Osteoblast (primary cell): ENCODE data around the gene BCOR. TPM values are rescaled to one million over a fixed set of nuclear protein-coding genes. Genes with fewer than 3 reads are reported as not detected.

Source experiments
- DNase-seq: peaks from one replicate; pipeline ENCODE4 v3.0.0; 2011; ENCODE audit warnings: low spot score, mixed read lengths; ENCODE audit not compliant: insufficient read length; ENCODE audit errors: missing footprints
- H2AFZ ChIP-seq: 2 replicates; pipeline ENCODE4 v1.6.0; 2011; ENCODE audit warnings: mild to moderate bottlenecking, low read length
- H3K27ac ChIP-seq: 2 replicates; pipeline ENCODE4 v1.5.1; 2011; ENCODE audit warnings: mild to moderate bottlenecking, low read depth, low read length, moderate library complexity
- H3K27me3 ChIP-seq: 2 replicates; pipeline ENCODE4 v1.6.0; 2012; ENCODE audit warnings: mild to moderate bottlenecking, control low read depth, inconsistent platforms, low read length, moderate library complexity; ENCODE audit not compliant: insufficient read depth
- H3K36me3 ChIP-seq: 2 replicates; pipeline ENCODE4 v1.5.1; 2011; ENCODE audit warnings: mild to moderate bottlenecking, low read length, control low read depth, moderate library complexity; ENCODE audit not compliant: insufficient read depth
- H3K4me1 ChIP-seq: 2 replicates; pipeline ENCODE4 v1.5.1; 2011; ENCODE audit warnings: mild to moderate bottlenecking, low read length, control low read depth, moderate library complexity; ENCODE audit not compliant: insufficient read depth
- H3K4me2 ChIP-seq: 2 replicates; pipeline ENCODE4 v1.6.0; 2011; ENCODE audit warnings: mild to moderate bottlenecking, low read length; ENCODE audit not compliant: insufficient read depth
- H3K4me3 ChIP-seq: fragments of 200-600 bp; sonication (generic); 3 replicates; pipeline ENCODE4 v1.5.1; 2012; ENCODE audit warnings: mild to moderate bottlenecking, low read length, inconsistent platforms; ENCODE audit not compliant: insufficient read depth
- H3K79me2 ChIP-seq: 2 replicates; pipeline ENCODE4 v1.6.0; 2012; ENCODE audit warnings: mild to moderate bottlenecking, low read length, control low read depth, inconsistent platforms; ENCODE audit not compliant: insufficient read depth
- H3K9me3 ChIP-seq: 2 replicates; pipeline ENCODE4 v1.5.1; 2011; ENCODE audit warnings: low read depth, low read length, control low read depth
- H4K20me1 ChIP-seq: 2 replicates; pipeline ENCODE4 v1.6.0; 2012; ENCODE audit warnings: mild to moderate bottlenecking, low read length, control low read depth; ENCODE audit not compliant: insufficient read depth
- total RNA-seq: library from RNA; depleted of rRNA; stranded (reverse); fragments of >200 nt; gene quantifications from 2 replicates; pipeline ENCODE4 v1.2.3, GENCODE V29; 2012
- TF ChIP-seq, protein P1 (sequence below): IDR thresholded peaks from 2 replicates; pipeline ENCODE4 v1.5.1; 2011; ENCODE audit warnings: mild to moderate bottlenecking, low read depth, low read length, moderate library complexity; ENCODE audit errors: extremely low read depth

BCOR gene
- total RNA-seq, 1 donor = 14.8 TPM

DNA sequence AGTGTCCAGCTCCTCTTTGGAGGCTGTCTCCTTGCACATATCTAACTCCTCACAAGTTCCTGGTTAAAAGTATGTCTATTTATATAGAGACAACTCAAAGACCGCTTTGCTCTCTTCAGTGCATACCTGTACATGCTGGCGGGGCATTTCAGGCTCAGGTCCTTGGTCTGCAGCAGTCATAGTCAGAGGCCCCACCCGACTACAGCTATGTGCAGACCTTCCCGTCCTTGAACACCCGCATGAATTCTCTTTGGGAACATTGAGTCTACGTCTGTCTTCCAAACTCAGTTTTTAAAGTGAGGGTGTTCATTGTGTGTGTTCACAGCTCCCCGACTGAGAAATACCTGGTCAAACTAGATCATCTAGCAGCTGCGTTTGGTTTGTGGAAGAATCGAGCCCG lies 4.2 kb downstream of the BCOR start:
- Histone ChIP-seq H2AFZ (no peak overlapping the region), H3K27ac (no peak overlapping the region), H3K79me2 (peaks cover 62% of the 10 kb centered on the region), H4K20me1 (peaks cover 29% of the 10 kb centered on the region), H3K4me3 (peak overlapping the region; percentile 73), H3K27me3 (peaks cover 21% of the 10 kb centered on the region), H3K36me3 (no peaks in the 10 kb centered on the region), H3K9me3 (no peaks in the 10 kb centered on the region), H3K4me1 (no peaks in the 10 kb centered on the region), H3K4me2 (peak overlapping the region; percentile 80)
- DNase-seq = peak; percentile 55
- TF ChIP-seq, protein P1, sequence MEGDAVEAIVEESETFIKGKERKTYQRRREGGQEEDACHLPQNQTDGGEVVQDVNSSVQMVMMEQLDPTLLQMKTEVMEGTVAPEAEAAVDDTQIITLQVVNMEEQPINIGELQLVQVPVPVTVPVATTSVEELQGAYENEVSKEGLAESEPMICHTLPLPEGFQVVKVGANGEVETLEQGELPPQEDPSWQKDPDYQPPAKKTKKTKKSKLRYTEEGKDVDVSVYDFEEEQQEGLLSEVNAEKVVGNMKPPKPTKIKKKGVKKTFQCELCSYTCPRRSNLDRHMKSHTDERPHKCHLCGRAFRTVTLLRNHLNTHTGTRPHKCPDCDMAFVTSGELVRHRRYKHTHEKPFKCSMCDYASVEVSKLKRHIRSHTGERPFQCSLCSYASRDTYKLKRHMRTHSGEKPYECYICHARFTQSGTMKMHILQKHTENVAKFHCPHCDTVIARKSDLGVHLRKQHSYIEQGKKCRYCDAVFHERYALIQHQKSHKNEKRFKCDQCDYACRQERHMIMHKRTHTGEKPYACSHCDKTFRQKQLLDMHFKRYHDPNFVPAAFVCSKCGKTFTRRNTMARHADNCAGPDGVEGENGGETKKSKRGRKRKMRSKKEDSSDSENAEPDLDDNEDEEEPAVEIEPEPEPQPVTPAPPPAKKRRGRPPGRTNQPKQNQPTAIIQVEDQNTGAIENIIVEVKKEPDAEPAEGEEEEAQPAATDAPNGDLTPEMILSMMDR = no peak

DNA sequence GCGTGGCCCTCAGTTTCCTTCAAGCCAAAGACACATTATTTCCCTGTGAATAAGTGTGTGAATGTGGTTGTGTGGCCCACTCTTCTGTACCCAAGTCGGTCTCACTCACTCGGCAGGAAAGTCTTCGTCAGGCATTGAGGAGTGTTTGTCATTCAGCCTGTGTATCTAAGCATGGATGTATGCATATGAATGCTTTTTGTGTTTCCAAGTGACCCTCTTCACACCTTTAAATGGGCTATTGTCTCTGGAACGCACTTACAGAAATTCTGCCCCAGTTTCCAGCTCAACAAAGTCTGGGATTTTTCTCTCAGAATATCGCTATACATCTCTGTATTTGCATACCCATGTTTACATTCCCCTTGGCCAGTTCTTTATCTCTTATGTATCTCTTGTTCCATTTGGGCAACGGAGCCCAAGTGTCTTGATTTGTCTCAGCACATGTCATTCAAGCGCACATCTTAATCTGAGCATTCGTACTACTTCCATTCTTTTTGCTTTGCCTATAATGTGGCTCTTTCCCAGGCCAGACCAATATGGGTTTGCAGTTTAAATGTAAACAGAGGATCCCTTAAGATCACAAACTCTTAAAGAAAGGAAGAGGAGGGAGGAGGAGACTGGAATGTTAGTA lies 4.8 kb downstream of the BCOR start:
- Histone ChIP-seq H3K27me3 (peaks cover 23% of the 10 kb centered on the region), H3K79me2 (peaks cover 69% of the 10 kb centered on the region), H3K4me2 (no peak overlapping the region), H3K4me3 (no peak overlapping the region), H3K4me1 (no peaks in the 10 kb centered on the region), H2AFZ (no peak overlapping the region), H3K36me3 (no peaks in the 10 kb centered on the region), H4K20me1 (peaks cover 34% of the 10 kb centered on the region), H3K27ac (no peak overlapping the region), H3K9me3 (no peaks in the 10 kb centered on the region)
- TF ChIP-seq, protein P1 = no peak
- peak; percentile 39 for DNase-seq

DNA sequence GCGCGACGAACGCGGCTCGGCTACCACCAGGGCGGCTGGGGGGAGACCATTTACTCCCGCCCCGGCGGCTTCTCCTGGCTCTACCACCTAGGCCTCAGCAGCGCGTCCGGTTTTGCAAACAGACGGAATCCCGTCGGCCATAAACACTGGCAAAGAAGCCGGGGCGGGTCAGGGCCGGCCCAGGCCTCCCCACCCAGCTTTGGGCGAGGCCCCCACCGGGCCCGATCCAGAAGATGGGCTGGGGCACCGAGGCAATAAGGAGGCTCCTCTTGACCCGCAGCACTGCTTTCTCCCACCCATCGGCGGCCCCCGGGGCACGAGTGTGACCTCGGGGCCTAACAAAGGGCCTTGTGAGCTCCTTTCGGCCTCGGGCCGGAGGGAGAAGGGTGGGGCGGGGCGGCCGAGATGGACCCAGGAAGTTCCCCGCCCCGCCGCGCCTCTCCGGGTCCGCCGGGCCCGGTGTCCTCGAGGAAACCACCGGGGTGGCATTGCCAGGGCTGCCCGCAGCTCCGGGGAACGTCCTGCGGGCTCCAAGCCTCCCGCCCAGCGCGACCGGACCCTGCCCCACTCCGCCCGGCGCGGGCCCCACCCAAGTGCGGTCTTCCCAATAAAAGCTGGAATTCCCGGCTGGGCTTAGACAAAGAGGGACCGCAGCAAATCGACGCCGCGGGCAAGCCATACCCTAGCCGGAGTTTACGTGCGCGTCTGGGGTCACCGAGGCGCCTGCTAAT lies 5.9 kb downstream of the BCOR start:
- Histone ChIP-seq H3K79me2 (peaks cover 78% of the 10 kb centered on the region), H3K4me2 (no peak overlapping the region), H3K36me3 (no peaks in the 10 kb centered on the region), H2AFZ (no peak overlapping the region), H3K4me3 (no peak overlapping the region), H3K4me1 (no peaks in the 10 kb centered on the region), H3K27ac (no peak overlapping the region), H4K20me1 (peaks cover 40% of the 10 kb centered on the region), H3K27me3 (peaks cover 32% of the 10 kb centered on the region), H3K9me3 (no peaks in the 10 kb centered on the region)
- DNase-seq = peak; percentile 72
- TF ChIP-seq, protein P1 = no peak

DNA sequence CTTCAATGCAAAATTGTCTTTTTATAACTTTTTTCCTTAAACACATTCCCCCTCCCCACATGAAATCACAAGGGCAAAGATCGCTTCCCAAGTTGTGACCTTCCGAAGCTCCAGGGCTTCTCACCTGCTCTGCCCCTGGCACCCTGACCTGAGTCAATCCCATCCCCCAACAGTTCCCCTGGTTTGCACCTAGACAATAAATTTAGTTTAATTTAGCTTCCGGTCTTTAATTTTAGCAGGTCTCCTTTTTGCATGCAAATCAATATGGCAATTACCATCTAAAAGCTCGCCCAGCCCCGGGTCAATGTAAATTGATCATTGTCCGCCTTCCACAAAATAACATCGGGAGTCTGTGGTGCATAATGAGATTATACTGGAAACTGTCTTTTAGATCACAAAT lies 6.8 kb downstream of the BCOR start:
- peak; percentile 73 for DNase-seq
- TF ChIP-seq, protein P1 = no peak
- Histone ChIP-seq H2AFZ (no peak overlapping the region), H4K20me1 (peaks cover 48% of the 10 kb centered on the region), H3K36me3 (no peaks in the 10 kb centered on the region), H3K4me2 (peak overlapping the region; percentile 61), H3K79me2 (peaks cover 87% of the 10 kb centered on the region), H3K27me3 (peaks cover 41% of the 10 kb centered on the region), H3K27ac (no peak overlapping the region), H3K9me3 (no peaks in the 10 kb centered on the region), H3K4me1 (peaks cover 3% of the 10 kb centered on the region), H3K4me3 (peak overlapping the region; percentile 65)
